TTC549 (cell line): ENCODE measurements around the gene TMEM191C.
"Not testable (repeated sequence)": the region's sequence is repeated elsewhere in the genome, so short reads cannot be mapped to it uniquely, and the experiment has no call there.

ENCODE experiments used
- FAIRE-seq: peaks from 2 replicates; lab custom pipeline; 2012; peaks lifted over from hg19 to GRCh38; lab: Jason Lieb, UNC

Gene TMEM191C

DNA sequence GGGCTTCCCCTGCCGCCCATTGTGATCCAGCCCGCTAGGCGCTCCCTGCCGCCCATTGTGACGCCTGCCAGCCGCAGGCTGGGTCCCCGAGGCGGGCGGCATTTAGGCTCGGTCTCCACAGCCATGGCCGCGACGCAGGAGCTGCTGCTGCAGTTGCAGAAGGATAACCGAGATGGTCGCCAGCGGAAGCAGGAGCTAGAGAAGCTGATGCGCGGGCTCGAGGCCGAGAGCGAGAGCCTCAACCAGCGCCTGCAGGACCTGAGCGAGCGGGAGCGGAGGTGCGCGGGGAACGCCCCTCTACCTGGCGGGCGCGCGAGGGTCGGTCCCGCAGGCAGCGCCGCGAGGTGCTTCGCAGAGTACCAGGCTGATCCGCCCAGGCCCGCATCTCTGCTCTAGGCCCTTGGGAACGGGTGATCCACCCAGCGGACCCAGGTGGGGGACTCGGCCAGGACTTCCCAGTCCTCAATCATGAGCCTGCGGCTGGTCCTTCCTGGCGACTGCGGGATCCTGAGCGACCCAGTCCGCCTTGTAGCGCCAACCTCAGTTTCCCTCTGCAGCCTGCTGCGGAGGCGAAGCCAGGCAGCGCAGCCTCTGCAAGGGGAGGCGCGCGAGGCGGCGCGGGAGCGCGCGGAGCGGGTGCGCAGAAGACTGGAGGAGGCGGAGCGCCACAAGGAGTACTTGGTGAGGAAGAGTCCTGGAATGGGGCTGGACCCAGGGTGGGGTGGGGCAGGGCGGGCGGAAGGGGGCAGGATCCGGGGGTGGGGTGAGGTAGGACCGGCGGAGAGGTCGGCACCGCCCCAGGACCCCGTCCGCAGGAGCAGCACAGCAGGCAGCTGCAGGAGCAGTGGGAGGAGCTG, at the start of gene TMEM191C:
Gene TMEM191C (plus strand): TSS at position 51 of the 857 bp plus-strand sequence. CDS start 73 bp downstream, at position 124.
- FAIRE-seq, result not testable (repeated sequence)

DNA sequence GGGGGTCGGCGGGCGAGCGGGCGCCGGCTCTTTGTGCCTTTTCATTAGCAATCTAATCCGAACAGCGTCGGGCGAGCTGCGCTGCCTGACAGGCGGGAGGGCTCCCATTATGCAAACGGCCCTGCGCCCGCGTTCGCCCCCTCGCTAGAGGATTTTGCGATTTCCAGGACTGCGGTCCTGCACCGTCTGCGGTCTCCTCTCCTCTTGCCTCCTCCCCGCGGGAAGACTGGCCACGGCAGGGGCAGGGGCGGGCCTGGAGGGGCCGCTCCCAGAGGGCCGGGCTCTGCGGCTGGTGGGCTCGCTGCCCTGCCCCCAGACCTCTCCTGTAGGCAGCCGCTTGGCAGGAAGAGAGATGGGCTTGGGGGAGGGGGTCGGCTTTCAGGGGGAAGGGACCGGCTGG, 49.3 kb upstream of the TMEM191C start:
- not testable (repeated sequence) for FAIRE-seq

DNA sequence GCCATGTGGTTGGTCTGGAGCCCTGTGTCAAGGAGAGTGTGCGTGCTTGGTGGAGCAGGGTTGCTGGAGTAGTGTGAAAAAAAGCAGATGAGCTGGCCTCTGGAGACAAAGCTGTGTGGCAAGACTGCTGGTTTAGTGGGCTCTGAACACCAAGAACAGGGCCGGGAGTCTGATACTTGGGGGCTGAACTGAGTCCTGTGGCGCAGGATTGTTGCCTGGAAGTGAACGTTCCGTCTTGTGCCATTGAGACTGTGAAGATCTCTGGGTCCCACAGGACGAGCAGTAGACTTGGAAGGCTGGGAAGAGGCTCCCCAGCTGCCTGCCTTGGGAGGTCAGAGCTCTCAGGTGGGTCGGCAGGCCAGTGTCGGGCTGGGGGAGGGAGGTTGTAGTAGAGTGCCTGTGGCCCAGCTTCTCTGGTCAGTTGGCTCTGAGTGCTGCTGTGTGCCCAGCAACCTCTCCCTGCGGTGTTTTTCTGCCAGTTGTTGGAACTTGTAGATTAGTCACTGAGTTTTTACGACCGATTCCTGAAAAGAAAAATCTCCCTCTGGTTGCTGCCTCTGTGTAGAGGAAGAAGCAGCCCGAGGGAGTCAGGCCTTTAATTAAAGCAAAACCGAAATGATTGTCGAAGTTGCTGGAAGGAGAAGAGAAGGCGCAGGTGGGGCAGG, 48.1 kb upstream of the TMEM191C start:
- FAIRE-seq, result not testable (repeated sequence)

DNA sequence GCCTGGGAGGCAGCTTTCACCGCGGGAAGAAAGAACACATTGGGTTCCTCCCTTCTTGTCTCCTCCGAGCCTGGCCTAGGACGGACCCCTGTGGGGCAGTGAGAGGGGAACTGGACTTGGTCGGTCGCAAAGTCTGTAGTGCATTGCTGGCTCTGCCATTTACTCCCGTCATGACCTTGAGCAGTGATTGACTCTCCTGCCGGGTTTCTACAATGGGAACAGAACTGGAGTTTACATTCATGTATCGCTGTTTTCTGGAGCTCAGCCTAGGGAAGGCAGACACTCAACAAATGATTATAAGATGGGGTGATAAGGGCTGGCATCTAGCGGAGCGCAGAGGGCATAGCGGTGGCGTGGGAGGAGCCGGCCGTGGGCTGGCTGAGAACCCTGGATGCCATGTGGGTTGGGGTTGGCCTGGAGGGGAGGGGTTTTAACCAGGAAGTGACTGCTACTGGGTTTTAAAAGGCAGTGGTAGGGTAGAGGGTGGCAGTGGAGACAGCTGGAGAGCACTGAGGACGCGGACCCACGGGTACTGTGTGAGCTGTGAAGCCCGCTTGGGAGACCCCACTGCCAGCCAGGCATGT, 46.9 kb upstream of the TMEM191C start:
- not testable (repeated sequence) for FAIRE-seq

DNA sequence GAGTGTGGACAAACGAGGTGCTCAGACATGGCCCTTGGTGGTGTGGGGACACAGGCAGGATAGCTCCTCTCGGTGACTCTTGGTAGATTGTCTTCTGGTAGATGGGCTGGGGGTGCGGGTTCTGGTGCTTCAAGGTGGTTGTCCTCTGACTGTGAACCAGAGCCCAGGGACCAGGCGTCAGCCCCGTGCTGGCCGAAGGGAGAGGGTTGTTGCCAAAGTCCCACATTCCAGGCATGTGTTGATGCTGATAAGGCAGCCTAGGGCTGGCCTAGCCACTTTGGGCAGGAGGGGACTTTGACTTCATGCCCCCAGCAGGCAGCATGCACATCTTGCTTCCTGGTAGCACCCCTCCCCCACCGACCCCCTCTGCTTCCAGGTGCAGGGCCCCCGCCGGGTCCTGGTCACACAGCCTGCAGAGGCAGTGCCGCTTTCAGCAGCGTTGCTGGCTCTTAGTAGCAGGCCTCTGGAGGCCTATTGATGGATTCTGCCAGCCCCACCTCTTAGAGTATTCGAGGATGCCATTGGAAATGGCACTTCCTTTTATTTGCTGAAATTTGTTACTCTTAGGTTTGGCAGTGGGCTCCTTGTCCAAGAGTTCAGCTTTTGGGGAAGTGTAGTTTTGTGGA, 43.0 kb upstream of the TMEM191C start:
- not testable (repeated sequence) for FAIRE-seq

DNA sequence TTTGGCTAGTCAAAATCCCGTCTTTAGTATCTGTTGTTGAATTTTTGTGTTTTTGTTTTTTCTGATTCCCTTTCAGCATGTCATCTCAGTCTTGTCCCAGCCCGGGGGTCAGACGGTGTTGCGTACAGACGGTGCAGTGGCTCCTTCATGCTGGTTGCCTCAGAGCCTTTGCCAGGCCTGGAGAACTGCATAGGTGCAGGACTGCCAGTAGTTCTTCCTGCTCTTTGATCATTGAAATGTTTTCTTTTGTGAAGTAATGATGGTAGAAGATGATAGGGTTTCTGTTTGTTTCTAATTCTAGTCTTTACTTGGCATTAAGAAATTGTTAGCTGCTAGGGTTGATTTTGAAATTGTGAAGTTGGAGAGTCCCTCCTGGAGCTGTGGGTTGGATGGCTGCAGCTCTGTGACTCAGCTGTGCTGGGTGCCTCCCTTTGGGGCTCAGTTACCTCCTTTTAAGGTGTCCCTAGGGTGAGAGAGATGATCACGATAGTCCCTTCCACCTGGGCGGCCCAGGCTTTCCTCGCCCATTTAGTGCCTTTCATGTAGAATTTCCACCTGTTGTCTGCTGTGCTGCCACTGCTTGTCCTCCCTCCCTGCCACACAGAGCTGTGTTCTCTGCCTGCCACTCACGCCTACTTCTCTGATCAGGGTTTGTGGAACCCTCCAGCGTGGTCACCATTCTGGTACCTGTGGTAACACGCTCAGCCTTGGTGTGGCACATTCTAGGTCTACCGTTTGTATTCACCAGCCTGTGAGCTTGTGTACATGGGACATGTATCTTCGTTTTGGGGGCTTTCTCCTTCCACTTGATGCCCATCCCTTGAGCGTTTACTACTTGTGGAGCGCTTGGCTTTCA, 32.6 kb upstream of the TMEM191C start:
- FAIRE-seq, result not testable (repeated sequence)

DNA sequence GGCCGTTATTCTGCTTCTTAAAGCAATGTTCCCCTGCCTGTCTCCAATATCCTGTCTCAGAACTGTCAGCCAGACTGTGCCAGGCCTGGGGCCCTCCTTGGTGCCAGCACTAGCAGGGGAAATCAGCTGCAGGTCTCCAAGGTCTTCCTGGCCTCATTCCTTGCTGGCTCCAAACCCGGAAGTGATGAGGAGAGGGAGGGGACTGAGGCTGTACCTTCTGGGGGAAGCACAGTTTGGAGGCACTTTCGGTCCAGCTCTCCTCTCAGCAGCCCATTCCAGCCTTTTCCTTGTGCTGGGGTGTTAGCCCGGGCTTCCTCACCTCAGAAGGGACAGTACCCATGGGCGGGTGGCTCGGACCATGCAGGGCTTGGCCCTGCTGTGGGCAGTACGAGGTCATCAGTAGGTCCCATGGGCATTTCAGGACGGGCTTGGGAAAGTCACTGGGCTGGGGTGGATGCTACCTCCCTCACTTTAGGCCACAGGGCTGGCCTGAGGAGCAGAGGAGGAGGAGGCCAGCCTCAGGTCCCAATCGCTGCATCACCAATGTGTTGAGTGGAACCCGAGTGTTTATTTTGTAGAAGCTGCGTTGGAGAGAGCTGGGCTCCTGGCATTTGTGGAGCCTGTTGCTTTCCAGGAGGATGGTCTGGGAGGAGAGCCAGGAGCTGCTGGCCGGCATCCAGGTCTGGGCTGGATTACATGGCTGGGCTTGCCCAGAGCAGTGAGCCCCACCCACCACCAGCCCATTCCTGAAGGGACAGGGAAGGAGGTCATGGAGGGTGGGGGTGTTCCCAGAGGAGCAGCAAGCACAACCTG, 31.0 kb upstream of the TMEM191C start:
- FAIRE-seq, result not testable (repeated sequence)

DNA sequence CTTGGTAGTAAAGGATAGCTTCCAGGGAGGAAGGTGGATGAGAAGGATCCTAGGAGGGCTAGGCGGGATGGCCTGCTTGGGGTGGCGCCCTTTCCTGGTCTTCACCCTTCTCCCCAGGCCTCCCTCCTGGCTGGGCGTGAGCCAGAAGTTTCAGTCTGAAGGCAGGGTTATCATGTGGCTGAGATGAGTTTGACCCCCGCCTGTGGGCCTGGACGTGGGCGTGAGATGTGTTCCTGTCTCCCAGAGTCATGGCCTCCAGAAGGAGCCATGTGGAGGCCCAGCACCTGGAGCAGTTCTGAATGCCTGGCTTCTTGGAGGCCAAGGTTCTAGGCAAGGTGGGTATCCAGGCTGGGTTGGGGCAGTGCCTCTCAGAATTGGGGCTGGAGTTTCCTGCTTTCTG, 29.2 kb upstream of the TMEM191C start:
- not testable (repeated sequence) for FAIRE-seq

DNA sequence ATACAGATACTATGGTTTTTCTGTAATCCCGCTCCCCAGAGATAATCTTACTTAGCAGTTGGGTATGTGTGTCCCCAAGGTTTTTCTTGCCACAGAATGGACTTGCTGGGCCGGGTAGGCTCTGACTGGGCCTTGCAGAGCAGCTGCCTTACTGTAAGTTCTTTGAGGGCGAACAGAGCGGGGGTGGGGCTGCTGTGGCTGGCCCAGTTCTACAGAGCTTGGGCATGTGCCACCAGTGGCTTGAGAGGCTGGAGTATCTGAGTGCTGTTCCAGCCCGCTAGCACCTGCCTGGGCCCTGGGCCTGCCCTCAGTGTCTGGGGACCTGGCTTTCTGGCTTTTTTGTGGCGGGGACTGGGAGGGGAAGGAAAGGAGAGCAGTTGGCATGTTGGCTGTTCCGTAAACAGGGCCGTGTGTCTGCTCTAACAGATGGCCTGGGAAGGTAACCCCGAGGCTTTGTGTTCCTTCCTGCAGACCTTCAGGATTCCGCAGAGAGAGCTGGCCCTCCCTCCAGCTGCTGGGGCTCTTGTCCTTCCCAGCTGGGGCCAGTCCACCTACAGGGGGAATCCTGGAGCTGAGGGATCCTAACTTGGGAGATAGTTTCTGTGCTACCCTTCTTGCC, 27.1 kb upstream of the TMEM191C start:
- FAIRE-seq, result not testable (repeated sequence)

DNA sequence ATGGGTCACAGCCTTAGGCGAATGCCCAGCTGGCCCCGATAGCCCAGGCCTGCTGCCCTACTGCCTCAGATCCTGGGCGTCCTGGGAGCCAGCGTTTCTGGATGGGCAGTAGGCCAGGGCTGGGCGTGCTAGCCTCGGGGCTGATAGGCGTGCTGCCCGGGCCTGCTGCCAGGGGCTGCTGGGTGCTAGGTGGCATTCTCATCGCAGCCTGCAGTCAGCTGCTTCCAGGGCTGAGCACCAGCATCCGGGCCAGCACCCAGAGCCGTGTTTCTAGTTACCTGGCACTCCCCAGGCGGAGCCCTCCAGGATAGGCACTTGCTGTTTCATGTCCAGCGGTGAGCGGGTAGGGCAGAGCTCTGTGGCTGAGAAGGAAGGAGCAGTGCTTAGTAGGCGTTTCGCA, 26.5 kb upstream of the TMEM191C start:
- FAIRE-seq, result not testable (repeated sequence)

DNA sequence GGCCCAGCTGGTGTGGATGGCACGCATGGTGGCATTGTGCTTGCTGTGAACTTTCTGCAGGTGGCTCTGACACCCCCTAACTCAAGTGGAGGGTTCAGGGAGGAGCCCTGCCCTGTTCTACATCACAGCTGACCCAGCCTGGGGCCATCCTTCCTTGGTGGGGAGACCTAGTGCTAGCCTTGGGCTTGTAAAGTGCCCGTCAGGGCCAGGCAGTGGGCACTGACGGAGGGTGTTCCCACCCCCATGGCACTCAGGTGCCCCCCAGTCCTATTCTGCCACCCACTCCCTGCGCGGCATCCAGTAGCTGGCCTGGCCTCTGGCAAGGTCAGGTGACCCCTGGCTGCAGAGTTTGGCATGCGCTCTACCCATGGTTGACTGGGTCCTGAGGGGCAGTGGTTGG, 26.0 kb upstream of the TMEM191C start:
- not testable (repeated sequence) for FAIRE-seq

DNA sequence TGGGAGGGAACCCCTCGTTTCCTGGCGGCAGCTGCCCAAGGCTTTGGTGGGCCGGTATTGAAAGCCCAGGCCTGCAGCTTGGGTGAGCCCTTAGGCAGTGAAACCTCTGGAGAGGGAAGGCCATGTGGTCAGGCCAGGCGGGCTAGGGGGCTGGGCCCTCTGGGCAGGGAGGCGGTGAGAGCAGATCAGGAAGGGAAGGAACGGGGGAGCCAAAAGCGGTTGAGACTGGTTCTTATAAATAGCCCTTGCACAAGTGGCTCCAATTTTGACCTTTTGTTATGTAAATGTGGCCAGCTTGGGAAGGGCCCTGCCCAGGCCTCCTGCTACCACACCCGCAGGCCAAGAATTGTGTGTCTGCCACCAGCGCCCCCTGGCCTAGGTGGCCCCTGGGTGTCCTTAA, 25.1 kb upstream of the TMEM191C start:
- not testable (repeated sequence) for FAIRE-seq

DNA sequence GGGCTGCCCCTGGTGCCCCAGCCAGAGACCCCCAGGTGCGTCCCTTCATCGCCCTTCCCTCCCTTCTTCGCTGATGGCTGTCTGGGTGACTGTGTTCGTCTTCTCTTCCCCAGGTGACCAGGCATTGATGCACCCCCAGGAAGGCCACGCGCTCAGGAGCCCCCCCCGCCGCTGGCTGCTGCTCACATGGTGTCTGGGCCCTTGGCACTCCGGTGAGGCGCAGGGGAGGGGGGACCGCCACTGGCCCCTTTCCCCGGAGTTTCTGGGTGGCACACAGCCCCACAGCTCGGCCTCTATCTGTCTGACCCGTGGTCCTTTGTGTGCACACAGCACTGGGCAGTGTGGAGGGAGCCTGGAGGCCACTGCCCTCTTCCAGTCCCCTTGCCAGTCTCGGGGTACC, 24.5 kb upstream of the TMEM191C start:
- FAIRE-seq, result not testable (repeated sequence)

DNA sequence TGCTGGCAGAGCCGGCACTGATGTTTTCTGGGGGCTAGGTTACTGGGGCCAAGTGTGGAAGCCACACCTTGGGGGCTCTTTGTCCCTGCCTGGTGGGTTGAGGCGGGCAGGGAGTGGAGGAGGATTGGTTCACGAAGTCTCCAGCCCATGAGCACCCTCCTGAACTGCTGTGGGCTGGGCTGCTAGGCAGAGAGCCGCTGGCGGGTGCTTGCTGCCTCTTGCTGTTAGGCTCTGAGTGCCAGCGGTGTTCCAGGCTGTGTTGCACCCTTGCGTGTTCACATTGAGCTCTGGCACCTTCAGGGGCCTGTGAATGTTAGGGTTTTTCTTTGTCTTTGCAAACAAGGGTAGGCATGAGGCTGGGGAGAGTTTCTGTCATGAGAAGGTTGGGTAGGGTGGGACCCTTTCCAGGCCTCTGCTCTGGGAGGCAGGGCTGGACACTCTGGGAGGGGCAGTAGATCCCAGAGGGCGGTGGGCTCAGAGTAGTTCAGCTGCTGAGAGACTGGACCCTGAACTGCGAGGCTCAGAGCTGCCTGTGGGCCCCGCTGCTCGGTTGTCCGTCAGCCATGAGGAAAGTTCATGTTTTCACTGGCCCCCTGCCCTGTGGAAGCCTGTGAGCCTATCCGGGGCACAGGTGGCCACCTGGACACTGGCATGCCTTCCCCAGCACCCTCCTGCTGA, 24.0 kb upstream of the TMEM191C start:
- FAIRE-seq, result no peak

DNA sequence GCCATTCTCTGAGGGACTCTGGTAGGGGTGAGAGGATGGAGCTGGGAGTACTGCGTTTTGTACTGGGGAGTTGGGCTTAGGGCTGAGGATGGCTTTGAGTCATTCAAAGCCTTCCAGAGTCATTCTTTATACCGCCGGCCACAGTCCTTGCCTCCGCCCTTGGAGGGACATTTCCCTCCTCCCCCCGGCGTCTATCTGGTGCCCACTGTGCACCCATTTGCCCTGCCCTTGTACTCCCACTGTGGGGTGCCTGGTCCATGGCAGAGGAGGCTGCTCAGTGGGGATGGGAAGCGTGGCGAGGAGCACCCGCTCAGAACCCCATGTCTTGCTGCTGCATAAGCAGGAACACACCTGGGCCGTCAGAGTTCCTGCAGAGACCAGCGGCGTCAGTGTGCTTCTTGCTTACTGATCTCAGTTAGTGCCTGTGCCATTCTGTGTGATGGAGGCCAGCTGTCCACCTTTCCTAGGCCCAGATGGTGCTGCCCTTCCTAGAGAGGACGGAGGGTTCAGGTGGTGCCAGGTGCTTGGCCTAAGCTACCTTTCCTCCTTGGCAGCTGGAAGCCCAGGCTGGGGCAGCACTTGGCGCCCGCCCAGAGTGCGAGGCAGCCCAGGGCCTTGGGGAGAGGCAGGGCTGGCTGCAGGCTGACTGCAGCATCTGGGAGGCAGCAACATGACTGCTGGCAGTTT, 23.3 kb upstream of the TMEM191C start:
- FAIRE-seq, result no peak

DNA sequence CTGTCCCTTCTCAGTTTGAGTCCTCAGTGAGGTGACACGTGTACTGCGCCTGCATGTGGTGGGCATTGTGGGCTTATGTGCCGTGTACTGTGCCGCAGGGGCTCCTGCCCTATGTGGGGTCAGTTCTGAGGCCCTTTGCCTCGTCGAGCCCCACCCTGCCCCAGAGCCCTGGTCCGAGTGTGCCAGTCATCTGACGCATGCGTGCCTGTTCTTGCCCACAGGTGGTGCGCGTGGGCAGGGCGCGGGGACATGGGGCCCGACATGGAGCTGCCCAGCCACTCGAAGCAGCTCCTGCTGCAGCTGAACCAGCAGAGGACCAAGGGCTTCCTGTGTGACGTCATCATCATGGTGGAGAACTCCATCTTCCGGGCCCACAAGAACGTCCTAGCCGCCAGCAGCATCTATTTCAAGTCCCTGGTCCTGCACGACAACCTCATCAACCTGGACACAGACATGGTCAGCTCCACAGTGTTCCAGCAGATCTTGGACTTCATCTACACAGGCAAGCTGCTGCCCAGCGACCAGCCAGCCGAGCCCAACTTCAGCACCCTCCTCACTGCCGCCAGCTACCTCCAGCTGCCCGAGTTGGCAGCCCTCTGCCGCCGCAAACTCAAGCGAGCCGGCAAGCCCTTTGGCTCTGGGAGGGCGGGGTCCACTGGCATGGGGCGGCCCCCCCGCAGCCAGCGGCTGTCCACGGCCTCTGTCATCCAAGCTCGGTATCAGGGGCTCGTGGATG, 22.3 kb upstream of the TMEM191C start:
- no peak for FAIRE-seq

DNA sequence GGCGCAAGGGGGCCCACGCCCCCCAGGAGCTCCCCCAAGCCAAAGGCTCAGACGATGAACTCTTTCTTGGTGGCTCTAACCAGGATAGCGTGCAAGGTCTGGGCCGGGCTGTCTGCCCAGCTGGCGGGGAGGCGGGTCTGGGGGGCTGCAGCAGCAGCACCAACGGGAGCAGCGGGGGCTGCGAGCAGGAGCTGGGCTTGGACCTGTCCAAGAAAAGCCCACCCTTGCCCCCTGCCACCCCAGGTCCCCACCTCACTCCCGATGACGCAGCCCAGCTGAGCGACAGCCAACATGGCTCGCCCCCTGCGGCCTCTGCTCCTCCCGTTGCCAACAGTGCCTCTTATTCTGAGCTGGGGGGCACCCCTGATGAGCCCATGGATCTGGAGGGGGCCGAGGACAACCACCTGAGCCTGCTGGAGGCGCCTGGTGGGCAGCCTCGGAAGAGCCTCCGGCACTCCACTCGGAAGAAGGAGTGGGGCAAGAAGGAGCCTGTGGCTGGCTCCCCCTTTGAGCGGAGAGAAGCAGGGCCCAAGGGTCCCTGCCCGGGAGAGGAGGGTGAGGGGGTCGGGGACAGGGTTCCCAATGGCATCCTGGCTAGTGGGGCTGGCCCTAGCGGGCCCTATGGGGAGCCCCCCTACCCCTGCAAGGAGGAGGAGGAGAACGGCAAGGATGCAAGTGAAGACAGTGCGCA, 21.6 kb upstream of the TMEM191C start:
- FAIRE-seq, result no peak
